BLaER1 (cell line): ENCODE results near the gene KCNK13.

Source experiments
- H3K27ac ChIP-seq: shearing (Covaris generic); formaldehyde crosslinking; 2 replicates; pipeline ENCODE4 v1.8.1; 2022
- H3K27me3 ChIP-seq: shearing (Covaris generic); formaldehyde crosslinking; 2 replicates; pipeline ENCODE4 v1.8.1; 2022
- H3K36me3 ChIP-seq: shearing (Covaris generic); formaldehyde crosslinking; 2 replicates; pipeline ENCODE4 v1.8.1; 2022
- H3K4me1 ChIP-seq: shearing (Covaris generic); formaldehyde crosslinking; 2 replicates; pipeline ENCODE4 v1.8.1; 2022
- H3K4me2 ChIP-seq: shearing (Covaris generic); formaldehyde crosslinking; 2 replicates; pipeline ENCODE4 v1.8.1; 2022
- H3K4me3 ChIP-seq: shearing (Covaris generic); formaldehyde crosslinking; 2 replicates; pipeline ENCODE4 v1.8.1; 2022
- H3K9ac ChIP-seq: shearing (Covaris generic); formaldehyde crosslinking; 2 replicates; pipeline ENCODE4 v1.8.1; 2022
- H3K9me3 ChIP-seq: shearing (Covaris generic); formaldehyde crosslinking; 2 replicates; pipeline ENCODE4 v1.8.1; 2022
- H4K20me1 ChIP-seq: shearing (Covaris generic); formaldehyde crosslinking; 2 replicates; pipeline ENCODE4 v1.8.1; 2022
- Cebpa-rat ChIP-seq: shearing (Covaris generic); IDR thresholded peaks from 2 replicates; pipeline ENCODE4 v1.8.1; 2022

Gene KCNK13

DNA sequence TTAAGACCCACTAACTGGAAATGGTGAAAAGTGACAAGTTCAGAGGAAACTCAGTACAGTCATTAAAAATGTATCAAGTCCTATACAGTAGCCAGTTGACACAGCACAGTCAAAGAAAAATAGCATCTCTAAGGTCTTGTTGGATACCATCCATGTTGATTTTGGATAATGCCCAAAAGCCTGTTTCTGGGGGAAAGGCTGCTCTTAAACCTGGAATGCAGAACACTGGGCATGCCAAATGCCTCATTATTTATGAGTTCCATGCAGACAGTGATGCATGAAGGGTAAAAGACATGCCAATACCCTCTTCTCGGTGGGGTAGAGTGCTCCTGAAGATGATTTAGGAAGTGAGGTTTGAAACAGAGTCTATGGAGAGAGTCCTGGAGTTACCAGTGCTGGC, 29.6 kb downstream of the KCNK13 start:
- no peak overlapping the region for H3K4me2 ChIP-seq
- no peak overlapping the region for H3K27ac ChIP-seq

DNA sequence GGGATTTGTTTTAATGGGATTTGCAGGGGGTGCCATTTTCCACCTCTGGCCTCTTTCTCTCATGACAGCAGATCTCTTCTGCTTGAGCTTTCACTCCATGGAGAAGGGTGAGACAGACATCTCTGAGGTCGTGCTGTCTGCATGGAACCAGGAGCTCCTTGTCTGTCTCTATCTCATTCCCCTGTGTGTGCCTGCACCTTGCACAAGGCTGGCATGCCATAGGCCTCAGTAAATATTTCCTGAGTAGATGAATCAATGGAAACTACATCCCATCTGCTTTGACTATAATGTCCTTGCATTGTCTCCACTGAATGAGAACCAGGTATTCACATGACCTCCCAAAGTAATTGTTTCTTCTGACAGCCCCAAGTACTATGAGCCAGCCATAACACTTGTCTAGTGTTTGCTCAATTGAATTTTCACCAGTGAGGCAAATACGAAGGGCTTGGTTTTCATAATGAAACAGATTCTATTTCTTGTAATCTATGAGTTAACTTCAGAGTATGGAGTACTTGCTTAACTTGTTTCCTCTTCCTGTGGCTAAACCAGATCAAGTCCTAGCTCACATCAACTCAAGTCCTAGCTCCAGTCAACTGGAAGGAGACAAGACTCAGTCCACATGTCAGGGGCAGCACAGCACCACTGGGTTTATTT, 32.3 kb downstream of the KCNK13 start:
- Histone ChIP-seq H3K4me1 (no peaks in the 10 kb centered on the region), H3K4me2 (no peak overlapping the region)

More for the DNA sequence above, 29.6 kb downstream of the KCNK13 start:
- no peaks in the 10 kb centered on the region for H3K27me3 ChIP-seq
- H3K9ac ChIP-seq = no peak overlapping the region
- TF ChIP-seq Cebpa-rat = no peak
- no peaks in the 10 kb centered on the region for H4K20me1 ChIP-seq
- no peaks in the 10 kb centered on the region for H3K36me3 ChIP-seq
- no peaks in the 10 kb centered on the region for H3K4me1 ChIP-seq
- no peak overlapping the region for H3K4me3 ChIP-seq
- H3K9me3 ChIP-seq = peaks cover 18% of the 10 kb centered on the region

DNA sequence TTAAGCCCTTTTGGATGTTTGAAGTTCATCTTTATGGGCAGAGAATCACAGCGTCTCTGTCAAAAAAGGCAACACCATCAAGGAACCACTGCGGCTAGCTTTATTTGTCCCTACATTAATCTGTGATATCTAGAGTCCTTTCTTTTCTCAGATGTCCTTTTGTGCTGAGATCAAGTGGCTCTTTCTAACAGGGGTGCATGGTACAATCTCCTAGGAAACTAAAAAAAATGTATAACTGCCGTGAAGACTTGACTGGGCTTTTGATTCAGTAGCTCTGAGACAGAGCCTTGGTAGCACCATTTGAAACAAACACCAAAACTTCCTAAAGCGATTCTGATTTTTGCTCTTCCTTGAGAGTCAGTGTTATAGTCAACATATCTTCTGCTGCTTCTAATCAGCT, 33.3 kb downstream of the KCNK13 start:
- TF ChIP-seq Cebpa-rat = no peak
- Histone ChIP-seq H3K4me2 (no peak overlapping the region), H3K4me1 (no peaks in the 10 kb centered on the region), H3K27me3 (no peaks in the 10 kb centered on the region), H3K4me3 (no peak overlapping the region), H4K20me1 (no peaks in the 10 kb centered on the region), H3K36me3 (no peaks in the 10 kb centered on the region), H3K9ac (no peak overlapping the region), H3K27ac (no peak overlapping the region), H3K9me3 (peaks cover 12% of the 10 kb centered on the region)

More for the DNA sequence above, 32.3 kb downstream of the KCNK13 start:
- no peak for TF ChIP-seq Cebpa-rat
- Histone ChIP-seq H3K9me3 (peaks cover 18% of the 10 kb centered on the region), H4K20me1 (no peaks in the 10 kb centered on the region), H3K9ac (no peak overlapping the region), H3K27ac (no peak overlapping the region), H3K4me3 (no peak overlapping the region), H3K36me3 (no peaks in the 10 kb centered on the region), H3K27me3 (no peaks in the 10 kb centered on the region)

DNA sequence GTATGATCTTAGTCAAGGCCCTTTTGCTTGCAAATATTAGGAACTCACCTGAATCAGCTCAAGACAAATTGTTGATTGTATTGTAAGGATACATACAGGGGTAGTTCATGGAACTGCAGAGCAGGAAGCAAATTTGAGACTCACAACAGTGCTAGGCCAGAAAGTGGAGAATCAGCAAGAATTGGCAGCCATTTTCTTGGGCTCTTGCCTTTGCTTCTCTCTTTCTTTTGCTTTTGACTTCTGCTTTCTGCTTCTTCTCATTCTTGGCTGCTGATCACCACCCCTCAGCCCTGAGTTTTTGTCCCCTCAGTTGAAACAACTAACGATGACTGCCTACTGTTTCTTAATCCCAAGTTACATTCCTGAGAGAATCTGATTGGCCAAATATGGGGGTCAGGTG, 34.8 kb downstream of the KCNK13 start:
- Histone ChIP-seq H3K9ac (no peak overlapping the region), H3K9me3 (no peaks in the 10 kb centered on the region), H3K36me3 (no peaks in the 10 kb centered on the region), H3K4me1 (no peaks in the 10 kb centered on the region), H3K4me3 (no peak overlapping the region), H3K27me3 (no peaks in the 10 kb centered on the region), H4K20me1 (no peaks in the 10 kb centered on the region), H3K4me2 (no peak overlapping the region), H3K27ac (no peak overlapping the region)
- no peak for TF ChIP-seq Cebpa-rat

DNA sequence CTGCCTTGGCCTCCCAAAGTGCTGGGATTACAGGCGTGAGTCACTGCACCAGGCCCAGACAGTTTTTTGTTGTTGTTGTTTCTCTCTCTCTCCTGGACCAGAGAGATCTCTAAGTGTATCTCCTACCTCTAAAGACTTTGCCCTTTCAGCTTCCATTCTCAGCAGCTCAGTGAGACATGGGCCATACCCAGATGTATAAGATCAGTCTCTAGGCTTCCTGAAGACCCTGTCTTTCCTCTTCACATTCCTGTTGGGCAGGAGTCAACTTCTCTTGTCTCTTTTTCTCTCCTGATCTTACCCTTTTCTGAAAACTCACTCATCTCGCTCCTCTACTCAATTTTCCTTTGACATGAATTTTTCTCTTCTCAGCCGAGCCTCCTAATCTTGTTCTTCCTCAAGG, 42.0 kb downstream of the KCNK13 start:
- Histone ChIP-seq H3K36me3 (no peaks in the 10 kb centered on the region), H3K9me3 (0 out of 2 replicates have a peak, but pooled peaks cover 3% of the 10 kb centered on the region), H3K4me3 (no peak overlapping the region), H3K4me1 (no peaks in the 10 kb centered on the region), H3K4me2 (no peak overlapping the region), H4K20me1 (no peaks in the 10 kb centered on the region), H3K9ac (no peak overlapping the region), H3K27me3 (no peaks in the 10 kb centered on the region), H3K27ac (no peak overlapping the region)
- TF ChIP-seq Cebpa-rat = no peak

DNA sequence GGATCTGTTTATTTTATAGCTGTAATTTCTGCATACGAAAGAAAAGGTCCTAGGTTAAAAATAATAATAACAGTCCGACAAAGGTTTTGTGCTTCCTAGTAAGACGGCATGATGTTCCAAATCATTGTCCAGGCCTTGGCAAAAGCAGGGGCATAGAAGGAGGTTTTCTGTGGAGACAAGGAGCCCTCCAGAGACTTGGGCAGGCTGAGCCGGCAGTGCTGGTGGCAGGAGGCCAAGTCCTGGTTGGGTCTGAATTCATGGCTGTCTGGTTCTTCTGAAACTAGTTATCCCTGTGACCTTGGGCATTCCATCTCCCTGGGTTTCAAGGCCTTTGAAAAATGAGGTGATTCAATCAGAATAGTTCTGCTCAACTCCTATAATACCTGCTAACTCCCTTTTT, 44.0 kb downstream of the KCNK13 start:
- no peaks in the 10 kb centered on the region for H3K4me1 ChIP-seq
- 0 out of 2 replicates have a peak, but pooled peaks cover 3% of the 10 kb centered on the region for H3K9me3 ChIP-seq
- TF ChIP-seq Cebpa-rat = no peak
- no peak overlapping the region for H3K9ac ChIP-seq
- H3K36me3 ChIP-seq = no peaks in the 10 kb centered on the region
- no peaks in the 10 kb centered on the region for H4K20me1 ChIP-seq
- H3K27me3 ChIP-seq = no peaks in the 10 kb centered on the region
- H3K4me2 ChIP-seq = no peak overlapping the region
- no peak overlapping the region for H3K4me3 ChIP-seq
- H3K27ac ChIP-seq = no peak overlapping the region

DNA sequence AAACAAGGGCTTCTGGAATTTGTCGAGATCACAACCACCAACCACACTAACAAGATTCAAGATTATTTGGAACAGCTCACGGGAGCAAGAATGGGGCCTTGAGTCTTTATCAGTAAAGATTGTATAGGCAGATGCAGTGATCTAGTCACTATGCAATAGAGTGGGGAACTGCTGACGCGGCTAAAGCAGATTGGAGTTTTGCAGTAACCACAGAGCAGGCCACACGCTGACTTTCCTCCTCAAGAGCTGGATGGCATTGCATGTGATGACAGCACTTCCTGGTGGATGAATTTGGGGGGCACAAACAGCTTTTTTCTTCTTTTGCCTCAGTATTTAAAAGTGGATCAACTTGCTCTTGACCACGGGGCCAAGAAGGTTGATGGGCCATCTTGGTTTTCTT, 46.0 kb downstream of the KCNK13 start:
- H3K27ac ChIP-seq = no peak overlapping the region
- no peak for TF ChIP-seq Cebpa-rat
- H3K4me3 ChIP-seq = no peak overlapping the region
- 0 out of 2 replicates have a peak, but pooled peaks cover 3% of the 10 kb centered on the region for H3K9me3 ChIP-seq
- H4K20me1 ChIP-seq = no peaks in the 10 kb centered on the region
- H3K4me1 ChIP-seq = no peaks in the 10 kb centered on the region
- no peak overlapping the region for H3K9ac ChIP-seq
- H3K4me2 ChIP-seq = no peak overlapping the region
- H3K27me3 ChIP-seq = no peaks in the 10 kb centered on the region
- H3K36me3 ChIP-seq = no peaks in the 10 kb centered on the region

DNA sequence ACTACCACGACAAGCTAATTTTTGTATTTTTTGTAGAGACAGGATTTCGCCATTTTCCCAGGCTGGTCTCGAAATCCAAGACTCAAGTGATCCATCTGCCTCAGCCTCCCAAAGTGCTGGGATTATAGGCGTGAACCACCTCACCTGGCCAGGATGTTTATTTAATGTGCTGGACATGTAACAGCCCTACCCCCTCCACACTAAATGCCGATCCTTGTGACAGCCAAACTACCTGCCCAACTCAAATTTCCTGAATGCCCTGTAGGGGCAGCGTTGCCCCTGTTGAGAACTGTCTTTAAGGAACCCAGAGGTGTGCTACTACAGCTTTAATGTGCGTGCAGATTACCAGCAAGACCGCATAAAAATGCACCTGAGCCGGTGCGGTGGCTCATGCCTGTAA, 48.1 kb downstream of the KCNK13 start:
- H3K4me1 ChIP-seq = no peaks in the 10 kb centered on the region
- H4K20me1 ChIP-seq = no peaks in the 10 kb centered on the region
- H3K36me3 ChIP-seq = no peaks in the 10 kb centered on the region
- no peak overlapping the region for H3K27ac ChIP-seq
- no peak overlapping the region for H3K9ac ChIP-seq
- H3K27me3 ChIP-seq = no peaks in the 10 kb centered on the region
- no peak overlapping the region for H3K4me3 ChIP-seq
- no peak overlapping the region for H3K4me2 ChIP-seq
- TF ChIP-seq Cebpa-rat = no peak
- H3K9me3 ChIP-seq = 0 out of 2 replicates have a peak, but pooled peaks cover 3% of the 10 kb centered on the region

DNA sequence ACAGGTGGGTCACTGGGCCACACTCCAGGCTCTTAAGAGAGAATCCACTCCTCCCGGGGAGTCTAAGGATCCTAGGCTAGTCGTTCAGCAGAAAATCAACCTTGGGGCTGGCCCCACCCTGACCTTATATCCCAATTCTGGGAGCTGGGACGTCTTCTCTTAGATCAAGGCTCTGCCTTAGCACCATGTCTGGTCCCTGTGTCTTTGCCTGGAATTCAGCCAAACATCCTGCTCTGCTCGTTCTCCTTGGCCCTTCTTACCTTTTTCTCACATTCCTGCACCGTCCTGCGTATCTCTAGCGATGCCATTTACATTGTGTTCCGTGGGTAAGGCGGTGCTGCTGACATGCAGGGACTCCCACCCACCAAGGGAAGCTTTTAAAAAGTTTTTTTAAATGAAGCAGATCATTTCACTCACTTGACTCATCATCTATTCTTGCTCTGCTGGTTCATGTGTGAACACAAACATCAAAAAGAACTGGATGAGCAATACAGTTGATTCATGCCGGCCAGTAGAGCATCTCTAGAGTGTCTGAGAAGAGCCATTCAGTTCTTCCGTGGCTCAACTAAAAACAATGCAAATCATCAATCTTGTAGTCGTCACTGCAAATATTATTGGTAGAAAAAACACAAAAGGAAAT, 50.2 kb downstream of the KCNK13 start:
- H3K4me2 ChIP-seq = no peak overlapping the region

DNA sequence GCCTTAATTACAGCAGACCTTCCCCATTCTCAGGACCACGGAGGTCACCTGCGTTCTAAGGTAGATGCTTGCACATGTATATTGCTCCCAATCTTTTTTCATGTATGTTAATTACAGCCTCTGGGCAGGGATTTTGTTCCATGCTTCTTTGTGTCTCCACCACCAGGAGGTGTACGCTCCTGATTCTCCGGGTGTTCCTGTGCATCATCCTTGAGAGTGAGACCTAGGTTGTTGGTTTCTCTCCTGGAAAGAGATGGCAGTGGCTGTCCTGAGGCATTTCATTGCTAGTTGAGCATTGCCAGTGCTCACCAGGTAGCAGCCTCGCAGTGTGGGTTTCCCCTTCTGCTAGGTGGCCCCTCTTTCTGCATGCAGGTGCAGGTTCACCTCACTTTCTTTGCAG, 52.8 kb downstream of the KCNK13 start:
- H3K27ac ChIP-seq = no peak overlapping the region
- no peaks in the 10 kb centered on the region for H3K36me3 ChIP-seq

More for the DNA sequence above, 50.2 kb downstream of the KCNK13 start:
- Histone ChIP-seq H3K27ac (no peak overlapping the region), H3K36me3 (no peaks in the 10 kb centered on the region), H3K4me3 (no peak overlapping the region), H3K4me1 (peaks cover 10% of the 10 kb centered on the region), H4K20me1 (no peaks in the 10 kb centered on the region), H3K9me3 (0 out of 2 replicates have a peak, but pooled peaks cover 3% of the 10 kb centered on the region), H3K27me3 (no peaks in the 10 kb centered on the region), H3K9ac (no peak overlapping the region)
- TF ChIP-seq Cebpa-rat = no peak

More for the DNA sequence above, 52.8 kb downstream of the KCNK13 start:
- Histone ChIP-seq H3K9me3 (peaks cover 2% of the 10 kb centered on the region; the same call in 1 of the 2 replicates), H3K4me2 (no peak overlapping the region), H3K4me1 (peaks cover 12% of the 10 kb centered on the region), H3K4me3 (no peak overlapping the region), H4K20me1 (no peaks in the 10 kb centered on the region), H3K27me3 (no peaks in the 10 kb centered on the region), H3K9ac (no peak overlapping the region)
- TF ChIP-seq Cebpa-rat = no peak
